CD14-positive monocyte (primary cell): ENCODE measurements around the gene PLA2G4A. TPM values are rescaled to one million over a fixed set of nuclear protein-coding genes. Genes with fewer than 3 reads are reported as not detected.

Source experiments
- DNase-seq, 3 donors: peaks; one replicate each; pipeline ENCODE4 v3.0.0-alpha.2; 2011 to 2022
- H2AFZ ChIP-seq: 2 replicates; pipeline ENCODE4 v1.6.0; 2012; ENCODE audit warnings: mild to moderate bottlenecking, low read depth, low read length, inconsistent platforms; ENCODE audit not compliant: insufficient read depth, poor library complexity, severe bottlenecking
- H3K27ac ChIP-seq, 2 donors: 1 replicate in 1 of 2; 2 replicates in 1 of 2; pipeline ENCODE4 v1.5.1; 2012 to 2013; ENCODE audit warnings: low read length in 2 of 2, control low read depth in 1 of 2, inconsistent platforms in 1 of 2, low read depth in 1 of 2, mild to moderate bottlenecking in 1 of 2
- H3K27me3 ChIP-seq, 2 donors: one replicate each; pipeline versions ENCODE4 v1.6.0 to v1.6.1; 2011 to 2013; ENCODE audit warnings: low read length in 2 of 2; ENCODE audit not compliant: control insufficient read depth in 2 of 2, insufficient read depth in 2 of 2
- H3K36me3 ChIP-seq, 2 donors: replicated peaks in 1 of 2; 1 replicate in 1 of 2; 2 replicates in 1 of 2; pipeline versions ENCODE4 v1.5.1 to v1.6.1; 2012 to 2013; ENCODE audit warnings: low read length in 2 of 2, control low read depth in 1 of 2, inconsistent platforms in 1 of 2, mild to moderate bottlenecking in 1 of 2; ENCODE audit not compliant: insufficient read depth in 2 of 2, control insufficient read depth in 1 of 2
- H3K4me1 ChIP-seq, 2 donors: 1 replicate in 1 of 2; 2 replicates in 1 of 2; pipeline versions ENCODE4 v1.5.1 to v1.6.1; 2012 to 2013; ENCODE audit warnings: low read length in 2 of 2, control low read depth in 1 of 2, inconsistent platforms in 1 of 2, mild to moderate bottlenecking in 1 of 2, moderate library complexity in 1 of 2; ENCODE audit not compliant: insufficient read depth in 2 of 2, control insufficient read depth in 1 of 2
- H3K4me2 ChIP-seq: replicated peaks from 2 replicates; pipeline ENCODE3; 2012; ENCODE audit warnings: low read length, moderate library complexity, mild to moderate bottlenecking; ENCODE audit not compliant: poor library complexity, severe bottlenecking; ENCODE audit errors: extremely low read depth
- H3K4me3 ChIP-seq, 3 experiments: fragments of 200-600 bp in 1 of 3; sonication (generic) in 1 of 3; replicated peaks in 1 of 3; 1 replicate in 2 of 3; 2 replicates in 1 of 3; pipeline ENCODE4 v1.5.1; 2011 to 2013; ENCODE audit warnings: low read length in 3 of 3, mild to moderate bottlenecking in 3 of 3, control low read depth in 2 of 3, low read depth in 2 of 3, inconsistent platforms in 1 of 3, moderate library complexity in 1 of 3
- H3K79me2 ChIP-seq: 2 replicates; pipeline ENCODE4 v1.6.0; 2012; ENCODE audit warnings: mild to moderate bottlenecking, control low read depth, inconsistent platforms, low read length, moderate library complexity; ENCODE audit not compliant: insufficient read depth
- H3K9ac ChIP-seq: 2 replicates; pipeline ENCODE4 v1.6.0; 2017; ENCODE audit warnings: low read length, mild to moderate bottlenecking; ENCODE audit not compliant: insufficient read depth, poor library complexity, severe bottlenecking
- H3K9me3 ChIP-seq, 2 donors: replicated peaks in 1 of 2; 1 replicate in 1 of 2; 2 replicates in 1 of 2; pipeline versions ENCODE4 v1.5.1 to v1.6.1; 2012 to 2013; ENCODE audit warnings: low read length in 2 of 2, control low read depth in 1 of 2; ENCODE audit not compliant: control insufficient read depth in 1 of 2, insufficient read depth in 1 of 2
- H4K20me1 ChIP-seq: 2 replicates; pipeline ENCODE4 v1.6.0; 2012; ENCODE audit warnings: mild to moderate bottlenecking, low read length, control low read depth, moderate library complexity; ENCODE audit not compliant: insufficient read depth
- H3K27ac Mint-ChIP-seq, 7 donors: one replicate each; pipeline ENCODE4 v1.8.0; 2020; ENCODE audit warnings: mild to moderate bottlenecking in 7 of 7, mixed read lengths in 7 of 7, moderate library complexity in 6 of 7, inconsistent platforms in 2 of 7
- H3K27me3 Mint-ChIP-seq, 3 donors: one replicate each; pipeline ENCODE4 v1.8.0; 2021 to 2022; ENCODE audit warnings: low read depth in 3 of 3, mild to moderate bottlenecking in 3 of 3, mixed read lengths in 3 of 3, moderate library complexity in 3 of 3, inconsistent platforms in 1 of 3
- H3K36me3 Mint-ChIP-seq, 2 donors: one replicate each; pipeline ENCODE4 v1.8.0; 2020; ENCODE audit warnings: mixed read lengths in 2 of 2, inconsistent platforms in 1 of 2, mild to moderate bottlenecking in 1 of 2
- H3K4me1 Mint-ChIP-seq: one replicate; pipeline ENCODE4 v1.8.0; 2020; ENCODE audit warnings: mild to moderate bottlenecking, mixed read lengths
- H3K4me3 Mint-ChIP-seq, 2 donors: one replicate each; pipeline ENCODE4 v1.8.0; 2020; ENCODE audit warnings: mild to moderate bottlenecking in 2 of 2, mixed read lengths in 2 of 2, moderate library complexity in 1 of 2
- H3K9me3 Mint-ChIP-seq, 7 donors: one replicate each; pipeline ENCODE4 v1.8.0; 2020 to 2022; ENCODE audit warnings: mixed read lengths in 7 of 7, mild to moderate bottlenecking in 6 of 7, moderate library complexity in 6 of 7, inconsistent platforms in 2 of 7
- CTCF ChIP-seq: fragments of 200-600 bp; IDR thresholded peaks from one replicate; pipeline ENCODE4 v1.8.0; 2022; ENCODE audit warnings: antibody characterized with exemption, mild to moderate bottlenecking
- WGBS: methylation state at CpG from one replicate; pipeline ENCODE4 v1.1.5; 2013; ENCODE audit warnings: missing lambda C conversion rate; ENCODE audit not compliant: insufficient coverage; 5-methylcytosine and 5-hydroxymethylcytosine counted together
- intact Hi-C, 2 donors: fragments of 100-400 bp; cut with micrococcal nuclease; formaldehyde crosslinking; loops; one replicate each; pipeline versions ENCODE4 v1.15.0 to v1.15.1; 2023
- polyA plus RNA-seq, 3 donors: library from polyadenylated mRNA; depleted of rRNA in 1 of 3; unstranded in 2 of 3; stranded (reverse) in 1 of 3; fragments of 300-500 nt in 2 of 3; fragments of >200 nt in 1 of 3; fragmentation: Illumina TruSeq in 2 of 3; gene quantifications; 1 replicate in 2 of 3; 2 replicates in 1 of 3; pipeline ENCODE4 v1.2.3, GENCODE V29; 2012 to 2021

Gene PLA2G4A
- polyA plus RNA-seq, 3 donors, result 1.4 to 4.5 (median 4.1) TPM

- 0% methylated on average over 2 of the region's 14 CpGs for WGBS
- peak overlapping the region; percentile 85 to 96 (median 92) for H3K27ac Mint-ChIP-seq
- no peaks in the 10 kb centered on the region for H3K27me3 Mint-ChIP-seq
- DNase-seq, result peak in 2 of 3 donors; percentile 22 to 51
- Histone ChIP-seq H3K4me1 (peaks cover 10 to 27% of the 10 kb centered on the region in 2 donors), H3K27me3 (no peaks in the 10 kb centered on the region), H4K20me1 (no peaks in the 10 kb centered on the region), H3K9me3 (no peaks in the 10 kb centered on the region), H3K4me3 (peak overlapping the region; percentile 82 to 98 (median 98)), H2AFZ (peak overlapping the region; percentile 42), H3K9ac (peak overlapping the region; percentile 71), H3K27ac (peak overlapping the region; percentile 72 to 93), H3K79me2 (peaks cover 51% of the 10 kb centered on the region), H3K4me2 (peak overlapping the region; percentile 91), H3K36me3 (no peaks in the 10 kb centered on the region)
- peak overlapping the region; percentile 85 to 93 for H3K4me3 Mint-ChIP-seq
- peaks cover 16% of the 10 kb centered on the region for H3K4me1 Mint-ChIP-seq
- no peaks in the 10 kb centered on the region for H3K9me3 Mint-ChIP-seq
- H3K36me3 Mint-ChIP-seq, result no peaks in the 10 kb centered on the region
- intact Hi-C loops, result no loop called here
- TF ChIP-seq CTCF, result no peak
Measured at GRCh38 chr1:186829686-186830587, 1.2 kb downstream of the PLA2G4A start.

GRCh38 chr1:186831168-186831567 lies 2.4 kb downstream of the PLA2G4A start:
- H3K4me2 ChIP-seq, result peak overlapping the region; percentile 91
- Mint-ChIP-seq H3K27ac (peak overlapping the region in 5 of 7 donors; percentile 21 to 87 (median 75)), H3K4me1 (peaks cover 16% of the 10 kb centered on the region), H3K27me3 (no peaks in the 10 kb centered on the region), H3K36me3 (no peaks in the 10 kb centered on the region), H3K9me3 (no peaks in the 10 kb centered on the region), H3K4me3 (peak overlapping the region; percentile 67 to 85)
- H3K27me3 ChIP-seq, result no peaks in the 10 kb centered on the region
- no peak for DNase-seq
- peaks cover 61% of the 10 kb centered on the region for H3K79me2 ChIP-seq
- no peak for TF ChIP-seq CTCF
- H3K4me3 ChIP-seq, result peak overlapping the region; percentile 82 to 98 (median 98)
- intact Hi-C loops, result no loop called here
- no peaks in the 10 kb centered on the region for H3K9me3 ChIP-seq
- no CpG with 5 or more reads among the region's 2 CpGs for WGBS
- no peak overlapping the region for H3K27ac ChIP-seq
- H2AFZ ChIP-seq, result no peak overlapping the region
- no peaks in the 10 kb centered on the region for H4K20me1 ChIP-seq
- peaks cover 10 to 27% of the 10 kb centered on the region in 2 donors for H3K4me1 ChIP-seq
- H3K36me3 ChIP-seq, result no peaks in the 10 kb centered on the region
- no peak overlapping the region for H3K9ac ChIP-seq
